C1 segment of cervical spinal cord (tissue), 14 donors: Measurements from ENCODE around the gene EDNRA.
A peak's percentile ranks its signal among the peaks of the same experiment; 100 is the strongest.
"Not testable (repeated sequence)": the region's sequence is repeated elsewhere in the genome, so short reads cannot be mapped to it uniquely, and the experiment has no call there.

Experiments used
- DNase-seq, 14 donors: peaks; one replicate each; lab custom pipeline; 2025; lab: John Stamatoyannopoulos, UW

Gene EDNRA

GRCh38 chr4:147480891-147481576 lies at the start of gene EDNRA:
TSS of gene EDNRA (plus strand) at chr4:147481097. CDS start at chr4:147485682, 4,585 bp downstream.
- no peak for DNase-seq

DNA sequence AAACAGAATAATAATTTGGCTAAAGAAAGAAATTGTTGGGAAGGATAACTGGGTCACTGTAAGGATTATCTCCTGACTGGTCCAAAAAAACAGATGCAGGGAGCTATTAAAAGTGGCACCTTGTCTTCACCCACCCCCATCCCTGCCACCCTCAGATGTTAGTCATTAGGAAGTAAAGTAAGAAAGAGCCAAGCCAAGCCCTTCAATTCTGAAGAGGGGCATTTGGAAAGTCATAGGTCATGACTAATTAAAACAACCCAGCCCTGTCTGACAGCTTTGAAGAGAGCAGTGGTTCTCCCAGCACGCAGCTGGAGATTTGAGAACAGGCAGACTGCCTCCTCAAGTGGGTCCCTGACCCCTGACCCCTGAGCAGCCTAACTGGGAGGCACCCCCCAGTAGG lies 46.5 kb upstream of the EDNRA start:
- not testable (repeated sequence) for DNase-seq

GRCh38 chr4:147440442-147440841 lies 40.5 kb upstream of the EDNRA start:
- DNase-seq, result no peak

DNA sequence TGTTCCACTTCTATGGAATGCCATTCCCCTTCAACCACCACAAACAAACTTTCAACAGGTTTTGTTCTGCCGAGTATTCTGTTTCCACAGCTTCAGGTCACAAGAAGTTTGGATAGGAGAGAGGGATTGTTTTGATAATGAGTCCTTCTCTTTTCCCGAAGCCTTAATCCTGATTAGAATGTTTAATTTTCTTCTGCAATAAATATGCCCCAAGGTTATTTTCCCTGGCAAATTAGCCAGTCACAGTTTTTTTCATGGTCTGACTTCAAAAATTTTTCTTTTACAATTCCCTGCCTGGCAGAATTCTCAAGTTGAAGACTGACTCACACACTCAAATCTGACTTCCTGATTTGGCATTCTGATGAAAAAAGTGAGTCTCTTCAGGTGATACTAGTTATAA lies 33.1 kb upstream of the EDNRA start:
- DNase-seq, result no peak

- DNase-seq, result no peak
Observed at GRCh38 chr4:147453561-147454141, 27.2 kb upstream of the EDNRA start.

DNA sequence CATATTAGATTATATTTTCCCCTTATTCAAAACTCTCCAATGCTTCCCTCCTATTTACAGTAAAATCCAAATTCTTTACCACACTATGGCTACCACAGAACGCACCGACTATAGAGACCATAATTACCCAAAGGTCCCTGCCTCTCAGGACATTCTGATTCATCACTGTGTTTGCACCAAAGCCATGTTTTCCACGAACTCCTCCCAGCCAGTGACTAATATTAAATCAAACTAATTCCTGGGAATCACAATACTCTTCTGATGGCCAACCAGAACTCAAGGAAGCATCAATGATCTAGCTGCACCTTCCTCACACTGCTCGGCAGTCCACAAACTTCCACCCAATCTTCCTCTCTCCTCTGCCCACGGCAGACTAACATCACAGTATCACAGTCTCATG lies 24.2 kb upstream of the EDNRA start:
- DNase-seq, result no peak

GRCh38 chr4:147461161-147461560 lies 19.7 kb upstream of the EDNRA start:
- DNase-seq, result no peak

GRCh38 chr4:147463065-147463464 lies 17.8 kb upstream of the EDNRA start:
- DNase-seq, result no peak

DNA sequence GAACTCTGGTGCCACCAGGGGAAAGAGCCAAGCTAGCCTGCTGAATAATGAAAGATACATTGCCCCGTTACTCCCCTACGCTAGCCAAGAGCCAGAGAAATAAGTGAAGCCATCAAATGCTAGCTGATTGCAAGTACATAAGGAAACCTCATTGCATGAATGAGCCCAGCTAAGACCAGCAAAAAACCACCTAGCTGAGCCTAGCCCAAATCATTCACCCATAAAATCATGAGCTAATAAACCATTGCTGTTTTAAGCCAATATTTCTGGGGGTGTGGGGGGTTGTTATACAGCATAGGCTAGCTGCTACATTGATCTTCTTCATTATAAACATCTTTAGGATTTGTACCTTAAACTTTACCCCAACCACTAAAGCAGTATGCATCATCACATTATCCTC lies 15.4 kb upstream of the EDNRA start:
- DNase-seq, result no peak

DNA sequence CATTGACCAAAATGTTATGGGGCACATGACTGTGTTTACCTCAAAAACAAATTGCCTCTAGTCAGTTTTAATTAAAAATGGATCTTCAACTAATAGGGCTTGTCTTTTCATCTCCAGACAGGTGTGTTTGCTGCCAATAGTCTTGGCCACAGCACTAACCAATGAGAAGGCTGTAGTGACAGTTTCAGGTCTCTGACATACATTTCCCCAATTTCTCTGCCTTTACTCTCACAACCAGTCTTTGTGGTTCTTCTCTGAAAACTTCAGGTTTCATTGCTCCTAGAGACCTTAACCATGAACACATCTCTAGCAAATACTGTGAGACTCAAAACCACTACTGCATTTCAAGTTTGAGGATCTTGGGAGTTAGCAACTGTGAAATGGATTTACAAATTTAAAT lies 3.5 kb upstream of the EDNRA start:
- no peak for DNase-seq

DNA sequence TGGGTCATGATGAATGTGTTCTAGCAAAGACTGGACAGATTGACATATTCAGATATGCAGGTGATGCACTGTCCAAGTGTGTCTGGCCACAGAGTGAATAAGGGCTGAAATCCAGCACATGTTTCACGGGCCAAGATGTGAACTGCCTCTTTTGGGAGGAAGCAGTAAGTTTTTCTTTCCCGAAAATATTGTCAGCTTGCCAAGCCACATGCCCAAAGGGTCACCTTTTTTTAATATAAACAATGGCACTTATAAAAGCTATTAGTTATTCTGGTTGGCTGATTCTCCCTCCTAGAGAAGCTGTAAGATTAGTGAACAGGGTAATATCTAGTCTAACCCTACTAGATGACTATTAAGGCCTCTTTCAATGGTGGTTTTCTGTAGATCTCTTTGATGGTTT lies 1.5 kb upstream of the EDNRA start:
- no peak for DNase-seq

DNA sequence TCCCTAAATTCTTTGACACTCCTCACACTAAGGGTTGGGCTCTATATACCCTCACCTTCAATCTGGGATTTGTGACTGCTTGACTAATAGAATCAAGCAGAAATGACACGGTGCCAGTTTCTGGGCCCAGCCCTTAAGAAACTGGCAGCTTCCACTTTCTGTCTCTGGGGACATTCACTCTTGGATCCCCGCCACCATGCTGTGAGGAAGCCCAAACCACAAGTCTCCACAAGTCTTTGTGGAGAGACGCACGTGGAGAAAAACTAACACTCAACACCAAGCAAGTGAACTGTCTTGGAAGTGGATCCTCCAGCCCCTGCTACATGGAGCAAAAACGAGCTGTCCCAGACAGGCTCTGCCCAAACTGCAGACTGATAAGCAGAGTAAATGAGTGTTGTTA lies 1.1 kb upstream of the EDNRA start:
- peak in 1 of 14 donors; percentile 4 for DNase-seq

- no peak for DNase-seq
Observed at GRCh38 chr4:147480502-147480890, 401 bp upstream of the EDNRA start.

DNA sequence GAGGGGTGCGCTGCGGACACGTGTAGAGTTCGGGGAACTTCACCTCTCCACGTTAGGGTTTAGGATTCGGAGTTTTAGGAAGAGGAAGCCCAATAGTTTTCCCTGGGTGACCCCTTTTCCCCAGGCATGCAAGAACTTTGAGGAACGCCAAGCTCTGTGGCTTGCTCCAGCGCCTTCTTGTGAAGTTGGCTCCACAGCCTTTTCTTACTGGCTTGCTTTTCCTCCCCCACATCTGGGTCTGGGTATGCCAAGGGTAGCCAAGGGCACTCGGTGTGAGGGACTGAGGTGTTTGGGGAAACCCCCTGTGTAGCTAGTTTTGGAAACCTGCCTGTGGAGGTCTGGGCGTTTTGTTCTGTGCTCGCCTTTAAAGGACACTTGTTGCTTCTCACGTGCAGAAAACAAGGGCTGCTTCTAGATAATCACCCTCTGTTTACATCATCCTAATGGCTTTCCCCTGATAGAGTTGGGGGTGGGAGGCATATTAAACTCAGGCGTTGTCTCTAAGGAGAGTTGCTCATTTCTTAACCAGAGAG lies 746 bp downstream of the EDNRA start:
- no peak for DNase-seq

DNA sequence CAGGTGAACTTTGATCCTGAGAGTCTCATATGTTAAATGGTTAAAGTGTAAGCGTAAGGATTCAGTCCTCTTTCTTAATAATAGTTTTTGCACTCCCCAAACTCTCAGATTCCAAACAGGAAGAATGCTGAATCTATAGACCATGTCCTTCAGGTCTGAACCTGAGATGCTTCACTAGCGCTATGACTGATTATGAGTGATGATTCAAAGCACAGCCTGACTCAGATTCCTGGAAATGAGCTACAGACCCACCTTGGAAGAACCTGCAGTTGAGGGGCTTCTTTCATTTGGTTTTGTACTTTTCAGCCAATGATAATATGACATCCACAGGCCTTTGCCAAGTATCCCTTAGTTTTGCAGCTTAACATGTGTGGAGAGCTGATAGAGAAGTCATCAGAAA lies 1.4 kb downstream of the EDNRA start:
- DNase-seq, result no peak

DNA sequence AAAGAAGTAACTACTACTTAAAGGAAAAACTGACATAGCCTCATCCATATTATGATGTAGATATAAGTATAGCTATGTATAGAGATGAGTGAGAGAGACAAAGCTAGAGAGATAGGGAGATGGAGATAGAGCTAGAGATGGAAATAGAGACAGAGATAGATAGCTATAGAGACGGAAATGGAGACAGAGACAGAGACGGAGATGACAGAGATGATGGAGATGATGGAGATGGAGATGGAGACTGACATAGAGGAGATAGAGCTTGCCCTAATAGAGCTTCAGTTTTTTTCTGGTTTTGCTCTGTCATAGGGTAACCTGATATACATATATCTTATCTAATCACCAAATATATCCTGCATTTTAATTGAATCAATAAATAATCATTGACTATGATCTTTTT lies 4.3 kb downstream of the EDNRA start:
- no peak for DNase-seq

DNA sequence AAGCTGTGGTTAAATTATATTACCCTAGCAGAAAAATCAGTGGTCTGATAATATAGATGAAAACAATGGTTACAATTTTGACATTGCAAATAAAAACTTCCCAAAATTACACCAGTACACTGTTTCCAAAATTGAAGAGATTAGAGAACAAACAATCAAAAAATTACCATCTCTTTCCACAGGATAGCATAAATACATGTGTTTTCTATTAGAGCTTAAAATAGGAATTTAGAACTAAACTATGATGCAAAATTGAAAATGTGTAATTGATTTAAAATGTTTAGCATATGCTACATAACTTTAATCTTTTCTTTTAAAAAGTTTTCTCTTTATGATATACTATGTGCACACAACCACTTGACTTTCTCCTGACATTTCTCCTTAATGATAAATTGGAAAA lies 6.7 kb downstream of the EDNRA start:
- no peak for DNase-seq

- DNase-seq, result no peak
Observed at GRCh38 chr4:147488556-147488955, 7.7 kb downstream of the EDNRA start.

- DNase-seq, result no peak
Observed at GRCh38 chr4:147491086-147491485, 10.2 kb downstream of the EDNRA start.

DNA sequence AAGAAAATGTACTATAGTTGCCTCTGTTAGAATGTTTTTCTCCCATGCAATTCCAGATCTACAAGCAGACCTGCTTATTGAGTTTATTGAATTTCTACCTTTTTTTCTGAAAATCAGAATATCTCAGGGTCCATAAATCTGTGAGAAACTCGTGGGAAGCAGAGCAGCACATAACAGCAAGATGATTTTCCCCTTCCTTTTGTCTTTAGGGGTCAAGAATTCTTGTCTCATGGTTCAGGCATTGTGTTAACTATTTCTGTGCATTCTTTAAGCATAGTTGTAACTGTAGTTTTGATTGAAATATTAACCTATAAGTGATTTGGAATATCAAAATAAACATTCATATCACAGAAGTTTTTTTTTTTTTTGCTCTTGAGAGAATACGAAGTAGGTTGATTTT lies 11.4 kb downstream of the EDNRA start:
- no peak for DNase-seq

DNA sequence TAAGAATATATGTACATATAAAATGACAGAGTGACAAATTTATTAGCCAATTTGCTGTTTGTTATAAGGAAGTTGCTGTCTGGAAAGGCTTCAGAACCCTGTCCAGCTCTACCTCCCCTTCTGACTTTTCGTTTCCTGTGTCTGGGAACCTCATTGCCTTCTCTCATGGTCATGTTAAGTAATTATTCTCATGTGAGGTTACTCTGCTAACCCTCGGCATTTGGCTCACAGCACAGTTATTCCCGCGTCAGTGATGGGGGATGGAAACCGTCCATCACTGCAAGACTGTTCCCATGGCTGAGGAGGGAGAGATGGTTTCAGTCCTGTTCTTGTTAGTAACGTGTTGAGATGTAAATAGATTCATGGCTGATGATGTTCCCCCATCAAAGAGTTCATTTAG lies 11.9 kb downstream of the EDNRA start:
- no peak for DNase-seq

- no peak for DNase-seq
Observed at GRCh38 chr4:147493307-147493706, 12.4 kb downstream of the EDNRA start.

DNA sequence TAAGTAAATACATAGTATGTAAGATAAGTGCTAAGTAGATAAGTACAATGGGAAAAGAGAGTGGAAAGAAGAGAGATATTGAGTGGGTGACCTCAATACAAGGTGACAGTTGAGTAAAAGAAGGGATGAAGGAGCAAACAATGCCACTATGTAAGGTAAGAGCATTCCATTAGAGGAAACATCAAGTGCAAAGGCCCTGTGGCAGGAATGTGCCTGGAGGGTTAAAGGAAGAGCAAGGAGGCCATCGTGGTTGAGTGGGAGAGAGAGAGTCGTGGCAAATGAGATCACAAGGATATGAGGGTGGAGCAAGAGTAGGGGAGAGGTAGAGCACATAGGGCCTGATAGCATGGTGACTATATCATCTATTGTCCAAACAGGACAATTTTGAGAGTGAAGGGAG lies 13.4 kb downstream of the EDNRA start:
- DNase-seq, result no peak

DNA sequence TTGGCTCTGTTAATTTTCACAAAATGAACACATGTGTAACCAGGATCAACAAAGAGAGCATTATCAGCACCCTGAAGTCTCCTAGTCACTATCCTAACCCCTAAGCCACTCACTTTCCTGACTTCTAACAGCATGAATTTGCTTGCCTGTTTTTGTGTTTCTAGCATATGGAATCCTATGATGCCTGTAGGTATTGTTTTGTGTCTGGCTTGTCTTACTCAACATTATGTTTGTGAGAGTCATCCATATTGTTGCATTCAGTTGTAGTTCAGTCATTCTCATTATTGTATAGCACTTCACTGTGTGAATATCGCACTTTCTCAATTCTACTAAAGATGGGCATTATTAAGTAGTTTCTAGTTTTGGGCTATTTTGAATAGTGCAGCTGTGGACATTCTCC lies 15.6 kb downstream of the EDNRA start:
- no peak for DNase-seq
